Neural cell (in vitro differentiated cells): Measurements from ENCODE around the gene SLCO1C1. TPM values are rescaled to one million over a fixed set of nuclear protein-coding genes. Genes with fewer than 3 reads are reported as not detected.
"Not testable (repeated sequence)": the region's sequence is repeated elsewhere in the genome, so short reads cannot be mapped to it uniquely, and the experiment has no call there.

Experiments used
- H2AFZ ChIP-seq: fragments of 200-600, 300-800 bp; sonication (generic), shearing (Covaris generic); 2 replicates; pipeline ENCODE4 v1.6.0; 2014; ENCODE audit warnings: low read depth, mild to moderate bottlenecking, antibody characterized with exemption, low read length, moderate library complexity
- H3F3A ChIP-seq: fragments of 200-600 bp; shearing (Covaris generic); 2 replicates; pipeline ENCODE4 v1.6.1; 2016; ENCODE audit warnings: mild to moderate bottlenecking, moderate library complexity, mixed read lengths, antibody characterized with exemption, low read length; ENCODE audit not compliant: insufficient read depth, poor library complexity, severe bottlenecking
- H3K27ac ChIP-seq: fragments of 200-600, 300-800 bp; sonication (generic), shearing (Covaris generic); 2 replicates; pipeline ENCODE4 v1.5.1; 2014; ENCODE audit warnings: mild to moderate bottlenecking, low read length, moderate library complexity
- H3K27me3 ChIP-seq: fragments of 300-800, 200-600 bp; sonication (generic), shearing (Covaris generic); 2 replicates; pipeline ENCODE4 v1.6.0; 2014; ENCODE audit warnings: mild to moderate bottlenecking, low read depth, low read length, moderate library complexity; ENCODE audit not compliant: insufficient read depth
- H3K36me3 ChIP-seq: fragments of 300-800, 200-600 bp; sonication (generic), shearing (Covaris generic); 2 replicates; pipeline ENCODE4 v1.5.1; 2014; ENCODE audit warnings: mild to moderate bottlenecking, antibody characterized with exemption, low read length, moderate library complexity; ENCODE audit not compliant: insufficient read depth
- H3K4me2 ChIP-seq: fragments of 300-800, 200-600 bp; sonication (generic), shearing (Covaris generic); 2 replicates; pipeline ENCODE4 v1.6.0; 2014; ENCODE audit warnings: mild to moderate bottlenecking, low read length
- H3K4me3 ChIP-seq: fragments of 300-800, 200-600 bp; sonication (generic), shearing (Covaris generic); 2 replicates; pipeline ENCODE4 v1.5.1; 2014; ENCODE audit warnings: mild to moderate bottlenecking, low read length, moderate library complexity
- H3K79me2 ChIP-seq: fragments of 200-600 bp; shearing (Covaris generic); replicated peaks from 2 replicates; pipeline ENCODE4 v1.6.0; 2014; ENCODE audit warnings: mild to moderate bottlenecking, low read length, moderate library complexity; ENCODE audit not compliant: insufficient read depth
- H3K9ac ChIP-seq: fragments of 300-800, 200-600 bp; sonication (generic), shearing (Covaris generic); 2 replicates; pipeline ENCODE4 v1.6.1; 2016; ENCODE audit warnings: mild to moderate bottlenecking, low read length, mixed read lengths
- H3K9me2 ChIP-seq: fragments of 200-600 bp; shearing (Covaris generic); 2 replicates; pipeline ENCODE4 v1.6.1; 2016; ENCODE audit warnings: mild to moderate bottlenecking, low read length, mixed read lengths; ENCODE audit not compliant: insufficient read depth
- H3K9me3 ChIP-seq: fragments of 200-600, 300-800 bp; sonication (generic), shearing (Covaris generic); 2 replicates; pipeline ENCODE4 v1.6.1; 2016; ENCODE audit warnings: mild to moderate bottlenecking, mixed run types, low read length, moderate library complexity, mixed read lengths
- H4K20me1 ChIP-seq: fragments of 200-600 bp; shearing (Covaris generic); 2 replicates; pipeline ENCODE4 v1.6.1; 2016; ENCODE audit warnings: mild to moderate bottlenecking, mixed run types; ENCODE audit not compliant: insufficient read depth
- CTCF ChIP-seq: fragments of 450-650 bp; IDR thresholded peaks from 2 replicates; pipeline ENCODE4 v1.5.1; 2014; ENCODE audit warnings: antibody characterized with exemption, mild to moderate bottlenecking, moderate library complexity; ENCODE audit not compliant: poor library complexity, severe bottlenecking
- EP300 ChIP-seq: fragments of 450-650 bp; conservative IDR thresholded peaks from 2 replicates; pipeline ENCODE4 v1.6.1; 2014; ENCODE audit warnings: antibody characterized with exemption, mild to moderate bottlenecking, moderate library complexity; ENCODE audit not compliant: poor library complexity, severe bottlenecking
- EZH2 ChIP-seq: fragments of 200-600, 300-800 bp; shearing (Covaris generic), sonication (generic); IDR thresholded peaks from 2 replicates; pipeline ENCODE4 v1.6.1; 2014; ENCODE audit warnings: antibody characterized with exemption, low read length, borderline replicate concordance, mild to moderate bottlenecking; ENCODE audit not compliant: insufficient read depth, poor library complexity, severe bottlenecking
- MXI1 ChIP-seq: fragments of 450-650 bp; conservative IDR thresholded peaks from 2 replicates; pipeline ENCODE4 v1.6.1; 2014; ENCODE audit warnings: antibody characterized with exemption, mild to moderate bottlenecking; ENCODE audit not compliant: poor library complexity, severe bottlenecking
- POLR2AphosphoS5 ChIP-seq: IDR thresholded peaks from 2 replicates; pipeline ENCODE4 v1.6.1; 2012
- RAD21 ChIP-seq: fragments of 450-650 bp; conservative IDR thresholded peaks from 2 replicates; pipeline ENCODE4 v1.6.1; 2014; ENCODE audit warnings: antibody characterized with exemption, mild to moderate bottlenecking, moderate library complexity
- SMC3 ChIP-seq: fragments of 450-650 bp; conservative IDR thresholded peaks from 2 replicates; pipeline ENCODE4 v1.6.1; 2014; ENCODE audit warnings: antibody characterized with exemption, mild to moderate bottlenecking, moderate library complexity; ENCODE audit not compliant: poor library complexity
- TAF1 ChIP-seq: IDR thresholded peaks from 2 replicates; pipeline ENCODE4 v1.6.1; 2012; ENCODE audit warnings: low read depth
- polyA plus RNA-seq: library from polyadenylated mRNA; depleted of rRNA; stranded (reverse); fragments of >200 nt; gene quantifications from 2 replicates; pipeline ENCODE4 v1.2.3, GENCODE V29; 2014
- TF ChIP-seq, protein P1 (sequence below): IDR thresholded peaks from 2 replicates; pipeline ENCODE4 v1.6.1; 2012; ENCODE audit warnings: borderline replicate concordance

SLCO1C1 gene
- polyA plus RNA-seq, 1 donor from 2014 or later, result not detected

- H3K79me2 ChIP-seq, H3K4me3 ChIP-seq, H2AFZ ChIP-seq, H3F3A ChIP-seq, H3K9me3 ChIP-seq, H4K20me1 ChIP-seq, H3K4me2 ChIP-seq, H3K9me2 ChIP-seq, H3K27ac ChIP-seq, H3K9ac ChIP-seq, H3K27me3 ChIP-seq, H3K36me3 ChIP-seq: not testable (repeated sequence)
Observed at GRCh38 chr12:20783796-20784357, 88.7 kb downstream of the SLCO1C1 start.

DNA sequence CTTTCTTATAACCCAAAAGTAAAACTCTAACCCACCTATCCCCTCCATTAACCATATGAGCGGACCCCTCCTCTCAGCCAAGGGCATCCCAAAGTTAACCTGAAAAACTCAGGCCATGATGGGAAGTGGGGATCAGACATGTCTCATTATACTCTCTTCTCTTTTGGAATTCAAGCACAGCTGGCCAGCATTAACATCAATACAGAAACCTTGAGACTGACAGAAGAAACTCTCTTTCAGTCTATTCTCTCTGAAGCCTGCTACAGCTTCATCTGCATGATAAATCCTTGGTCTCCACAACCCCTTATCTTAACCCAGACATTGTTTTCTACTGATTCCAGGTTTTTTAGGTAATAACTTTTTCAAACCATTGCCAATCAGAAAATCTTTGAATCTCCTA is 97.8 kb downstream of the SLCO1C1 start:
- TF ChIP-seq POLR2AphosphoS5 (no peak), EZH2 (no peak), EP300 (no peak), CTCF (no peak), SMC3 (no peak), TAF1 (no peak), RAD21 (no peak), MXI1 (no peak)
- TF ChIP-seq, protein P1, sequence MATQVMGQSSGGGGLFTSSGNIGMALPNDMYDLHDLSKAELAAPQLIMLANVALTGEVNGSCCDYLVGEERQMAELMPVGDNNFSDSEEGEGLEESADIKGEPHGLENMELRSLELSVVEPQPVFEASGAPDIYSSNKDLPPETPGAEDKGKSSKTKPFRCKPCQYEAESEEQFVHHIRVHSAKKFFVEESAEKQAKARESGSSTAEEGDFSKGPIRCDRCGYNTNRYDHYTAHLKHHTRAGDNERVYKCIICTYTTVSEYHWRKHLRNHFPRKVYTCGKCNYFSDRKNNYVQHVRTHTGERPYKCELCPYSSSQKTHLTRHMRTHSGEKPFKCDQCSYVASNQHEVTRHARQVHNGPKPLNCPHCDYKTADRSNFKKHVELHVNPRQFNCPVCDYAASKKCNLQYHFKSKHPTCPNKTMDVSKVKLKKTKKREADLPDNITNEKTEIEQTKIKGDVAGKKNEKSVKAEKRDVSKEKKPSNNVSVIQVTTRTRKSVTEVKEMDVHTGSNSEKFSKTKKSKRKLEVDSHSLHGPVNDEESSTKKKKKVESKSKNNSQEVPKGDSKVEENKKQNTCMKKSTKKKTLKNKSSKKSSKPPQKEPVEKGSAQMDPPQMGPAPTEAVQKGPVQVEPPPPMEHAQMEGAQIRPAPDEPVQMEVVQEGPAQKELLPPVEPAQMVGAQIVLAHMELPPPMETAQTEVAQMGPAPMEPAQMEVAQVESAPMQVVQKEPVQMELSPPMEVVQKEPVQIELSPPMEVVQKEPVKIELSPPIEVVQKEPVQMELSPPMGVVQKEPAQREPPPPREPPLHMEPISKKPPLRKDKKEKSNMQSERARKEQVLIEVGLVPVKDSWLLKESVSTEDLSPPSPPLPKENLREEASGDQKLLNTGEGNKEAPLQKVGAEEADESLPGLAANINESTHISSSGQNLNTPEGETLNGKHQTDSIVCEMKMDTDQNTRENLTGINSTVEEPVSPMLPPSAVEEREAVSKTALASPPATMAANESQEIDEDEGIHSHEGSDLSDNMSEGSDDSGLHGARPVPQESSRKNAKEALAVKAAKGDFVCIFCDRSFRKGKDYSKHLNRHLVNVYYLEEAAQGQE, result no peak
- Histone ChIP-seq H3F3A (no peaks in the 10 kb centered on the region), H3K9me2 (no peaks in the 10 kb centered on the region), H3K9ac (no peak overlapping the region), H3K79me2 (no peaks in the 10 kb centered on the region), H3K9me3 (no peaks in the 10 kb centered on the region), H4K20me1 (no peaks in the 10 kb centered on the region), H3K4me3 (no peak overlapping the region), H3K27me3 (no peaks in the 10 kb centered on the region), H3K4me2 (no peak overlapping the region), H3K27ac (no peak overlapping the region), H3K36me3 (no peaks in the 10 kb centered on the region), H2AFZ (no peak overlapping the region)

DNA sequence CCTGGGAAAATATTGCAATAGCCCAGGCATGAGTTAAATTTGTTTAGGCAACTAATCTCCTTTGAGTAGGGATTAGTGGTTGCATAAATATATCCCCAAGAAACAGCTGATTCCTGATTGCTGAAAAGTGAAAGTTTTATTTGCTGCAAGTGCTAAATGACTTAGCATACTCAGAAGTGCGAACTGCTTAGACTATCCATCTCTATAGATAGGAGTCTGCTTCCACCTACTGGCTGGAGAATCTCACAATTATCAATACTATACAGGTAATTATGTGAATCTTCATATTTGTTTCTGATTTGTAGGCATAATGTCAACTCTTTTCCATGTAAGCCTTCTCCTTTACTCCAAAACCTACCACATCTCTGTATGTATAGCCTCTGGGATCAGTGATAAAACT is 103.4 kb downstream of the SLCO1C1 start:
- H3K79me2 ChIP-seq, result no peaks in the 10 kb centered on the region
- H3K4me2 ChIP-seq, result no peak overlapping the region
- TF ChIP-seq SMC3 (peak; percentile 79), RAD21 (peak; percentile 78), CTCF (peak; percentile 73)
- TF ChIP-seq, protein P1, result no peak
- no peaks in the 10 kb centered on the region for H4K20me1 ChIP-seq
- H3K4me3 ChIP-seq, result no peak overlapping the region
- H3F3A ChIP-seq, result no peaks in the 10 kb centered on the region
- H3K27me3 ChIP-seq, result no peaks in the 10 kb centered on the region
- H3K9me2 ChIP-seq, result no peaks in the 10 kb centered on the region
- no peaks in the 10 kb centered on the region for H3K9me3 ChIP-seq
- H3K9ac ChIP-seq, result no peak overlapping the region
- H2AFZ ChIP-seq, result no peak overlapping the region
- H3K27ac ChIP-seq, result no peak overlapping the region
- H3K36me3 ChIP-seq, result no peaks in the 10 kb centered on the region
